GM19395 (cell line): ENCODE measurements around the gene INSRR.

Experiments
- ATAC-seq: cut with Tn5 transposase; IDR thresholded peaks from one replicate; pipeline ENCODE4 v1.9.1; 2021; ENCODE audit warnings: mild to moderate bottlenecking, moderate library complexity; ENCODE audit not compliant: unreplicated experiment

The INSRR gene

GRCh38 chr1:156858959-156859522, at the start of gene INSRR:
INSRR (minus strand) TSS chr1:156859117; CDS start chr1:156858621, 496 bp downstream.
- ATAC-seq, result no peak

GRCh38 chr1:156908541-156908940, 49.6 kb upstream of the INSRR start:
- no peak for ATAC-seq

GRCh38 chr1:156906206-156906906, 47.4 kb upstream of the INSRR start:
- ATAC-seq, result no peak

GRCh38 chr1:156905651-156906050, 46.7 kb upstream of the INSRR start:
- no peak for ATAC-seq

GRCh38 chr1:156905176-156905575, 46.3 kb upstream of the INSRR start:
- ATAC-seq, result no peak

- ATAC-seq, result no peak
Observed at GRCh38 chr1:156904187-156904959, 45.5 kb upstream of the INSRR start.

- no peak for ATAC-seq
Observed at GRCh38 chr1:156903328-156904091, 44.6 kb upstream of the INSRR start.

- ATAC-seq, result no peak
Observed at GRCh38 chr1:156901966-156902915, 43.3 kb upstream of the INSRR start.

- no peak for ATAC-seq
Observed at GRCh38 chr1:156901590-156901900, 42.6 kb upstream of the INSRR start.

- no peak for ATAC-seq
Observed at GRCh38 chr1:156900896-156901589, 42.1 kb upstream of the INSRR start.

- ATAC-seq, result no peak
Observed at GRCh38 chr1:156899956-156900718, 41.2 kb upstream of the INSRR start.

- ATAC-seq, result no peak
Observed at GRCh38 chr1:156898971-156899664, 40.2 kb upstream of the INSRR start.

- ATAC-seq, result no peak
Observed at GRCh38 chr1:156898161-156898566, 39.2 kb upstream of the INSRR start.

GRCh38 chr1:156897078-156897825, 38.3 kb upstream of the INSRR start:
- ATAC-seq, result no peak

GRCh38 chr1:156896490-156897033, 37.6 kb upstream of the INSRR start:
- no peak for ATAC-seq

- no peak for ATAC-seq
Observed at GRCh38 chr1:156895927-156896326, 37.0 kb upstream of the INSRR start.

- ATAC-seq, result no peak
Observed at GRCh38 chr1:156895455-156895812, 36.5 kb upstream of the INSRR start.
